Smooth muscle cell (in vitro differentiated cells): ENCODE measurements around the gene MYZAP. TPM values are rescaled to one million over a fixed set of nuclear protein-coding genes. Genes with fewer than 3 reads are reported as not detected.

Source experiments
- DNase-seq: peaks from one replicate; lab custom pipeline; 2025; ENCODE audit not compliant: unreplicated experiment; lab: John Stamatoyannopoulos, UW
- H2AFZ ChIP-seq: fragments of 200-600 bp; sonication (generic); 2 replicates; pipeline ENCODE4 v1.6.0; 2016; ENCODE audit warnings: antibody characterized with exemption, low read depth, mild to moderate bottlenecking
- H3F3A ChIP-seq: fragments of 200-600 bp; sonication (generic); 2 replicates; pipeline ENCODE4 v1.6.0; 2017; ENCODE audit warnings: antibody characterized with exemption, low read depth
- H3K27ac ChIP-seq: fragments of 200-600 bp; sonication (generic); 2 replicates; pipeline ENCODE4 v1.5.1; 2016; ENCODE audit warnings: low read depth, mild to moderate bottlenecking
- H3K27me3 ChIP-seq: fragments of 200-600 bp; sonication (generic); 2 replicates; pipeline ENCODE4 v1.6.1; 2016; ENCODE audit warnings: low read depth, mild to moderate bottlenecking
- H3K36me3 ChIP-seq: fragments of 200-600 bp; sonication (generic); 2 replicates; pipeline ENCODE4 v1.5.1; 2016; ENCODE audit warnings: low read depth
- H3K4me1 ChIP-seq: fragments of 200-600 bp; sonication (generic); 2 replicates; pipeline ENCODE4 v1.5.1; 2016; ENCODE audit warnings: low read depth
- H3K4me2 ChIP-seq: fragments of 200-600 bp; sonication (generic); 2 replicates; pipeline ENCODE4 v1.6.0; 2016; ENCODE audit warnings: mild to moderate bottlenecking
- H3K4me3 ChIP-seq: fragments of 200-600 bp; sonication (generic); 2 replicates; pipeline ENCODE4 v1.5.1; 2016; ENCODE audit warnings: mild to moderate bottlenecking
- H3K79me2 ChIP-seq: fragments of 200-600 bp; sonication (generic); 2 replicates; pipeline ENCODE4 v1.6.0; 2016; ENCODE audit warnings: low read depth, mild to moderate bottlenecking
- H3K9ac ChIP-seq: fragments of 200-600 bp; sonication (generic); 2 replicates; pipeline ENCODE4 v1.6.0; 2016; ENCODE audit warnings: low read depth
- H3K9me3 ChIP-seq: fragments of 200-600 bp; sonication (generic); replicated peaks from 2 replicates; pipeline ENCODE4 v1.5.1; 2016; ENCODE audit warnings: low read depth
- H4K20me1 ChIP-seq: fragments of 200-600 bp; sonication (generic); 2 replicates; pipeline ENCODE4 v1.6.0; 2016; ENCODE audit warnings: low read depth
- WGBS: methylation state at CpG from one replicate; pipeline ENCODE4 v1.1.7; 2016; ENCODE audit warnings: low lambda C conversion rate; 5-methylcytosine and 5-hydroxymethylcytosine counted together
- polyA plus RNA-seq: library from polyadenylated mRNA; unstranded; fragments of >200 nt; fragmentation: Nextera tagmentation; extraction: Ambion mirVana; gene quantifications from 2 replicates; pipeline ENCODE4 v1.2.1, GENCODE V29; 2016
- total RNA-seq: library from RNA; depleted of rRNA; stranded (reverse); fragments of >200 nt; gene quantifications from 2 replicates; pipeline ENCODE4 v1.2.3, GENCODE V29; 2014
- TF ChIP-seq, protein P1 (sequence below): fragments of 200-600 bp; sonication (generic); IDR thresholded peaks from 2 replicates; pipeline ENCODE4 v1.5.1; 2017; ENCODE audit warnings: borderline replicate concordance, mild to moderate bottlenecking, antibody characterized with exemption; ENCODE audit not compliant: insufficient read depth, poor library complexity, severe bottlenecking

MYZAP gene
- total and polyA plus RNA-seq, 2 experiments from 2014 or later = 0.09 to 0.65 TPM

- Histone ChIP-seq H3K4me1 (no peaks in the 10 kb centered on the region), H4K20me1 (no peaks in the 10 kb centered on the region), H3K27me3 (no peaks in the 10 kb centered on the region), H3K4me3 (peak overlapping the region; percentile 29), H3K79me2 (no peaks in the 10 kb centered on the region), H3K9me3 (no peaks in the 10 kb centered on the region), H3F3A (no peaks in the 10 kb centered on the region), H3K9ac (no peak overlapping the region), H3K4me2 (no peak overlapping the region), H3K36me3 (no peaks in the 10 kb centered on the region), H3K27ac (no peak overlapping the region), H2AFZ (no peak overlapping the region)
- DNase-seq = no peak
- TF ChIP-seq, protein P1, sequence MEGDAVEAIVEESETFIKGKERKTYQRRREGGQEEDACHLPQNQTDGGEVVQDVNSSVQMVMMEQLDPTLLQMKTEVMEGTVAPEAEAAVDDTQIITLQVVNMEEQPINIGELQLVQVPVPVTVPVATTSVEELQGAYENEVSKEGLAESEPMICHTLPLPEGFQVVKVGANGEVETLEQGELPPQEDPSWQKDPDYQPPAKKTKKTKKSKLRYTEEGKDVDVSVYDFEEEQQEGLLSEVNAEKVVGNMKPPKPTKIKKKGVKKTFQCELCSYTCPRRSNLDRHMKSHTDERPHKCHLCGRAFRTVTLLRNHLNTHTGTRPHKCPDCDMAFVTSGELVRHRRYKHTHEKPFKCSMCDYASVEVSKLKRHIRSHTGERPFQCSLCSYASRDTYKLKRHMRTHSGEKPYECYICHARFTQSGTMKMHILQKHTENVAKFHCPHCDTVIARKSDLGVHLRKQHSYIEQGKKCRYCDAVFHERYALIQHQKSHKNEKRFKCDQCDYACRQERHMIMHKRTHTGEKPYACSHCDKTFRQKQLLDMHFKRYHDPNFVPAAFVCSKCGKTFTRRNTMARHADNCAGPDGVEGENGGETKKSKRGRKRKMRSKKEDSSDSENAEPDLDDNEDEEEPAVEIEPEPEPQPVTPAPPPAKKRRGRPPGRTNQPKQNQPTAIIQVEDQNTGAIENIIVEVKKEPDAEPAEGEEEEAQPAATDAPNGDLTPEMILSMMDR = no peak
- 76% methylated on average over 10 of the region's 10 CpGs for WGBS
These were observed 7.6 kb downstream of the MYZAP start for GRCh38 chr15:57599296-57599810.

DNA sequence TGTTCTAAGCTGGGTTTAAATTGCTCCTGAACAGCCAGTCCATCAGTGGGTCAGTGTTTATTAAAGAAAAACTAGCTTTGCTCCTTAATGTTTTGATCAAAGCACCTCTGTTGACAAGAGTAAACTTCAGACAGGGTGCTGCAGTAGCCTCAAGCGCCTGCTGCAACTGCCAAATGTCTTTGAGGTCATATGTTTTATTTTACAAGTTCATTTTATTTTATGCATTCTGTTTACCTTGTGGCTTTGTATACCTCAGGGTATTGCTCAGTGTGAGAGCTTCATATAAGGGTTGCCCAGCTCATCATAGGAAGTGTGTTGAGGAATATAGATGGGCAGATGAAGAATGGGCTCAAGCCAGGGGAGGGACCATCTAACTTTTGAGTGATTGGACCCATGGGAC is 8.5 kb downstream of the MYZAP start:
- TF ChIP-seq, protein P1 = no peak
- no peaks in the 10 kb centered on the region for H4K20me1 ChIP-seq
- no peak for DNase-seq
- H3K27ac ChIP-seq = no peak overlapping the region
- H3K27me3 ChIP-seq = no peaks in the 10 kb centered on the region
- H3F3A ChIP-seq = no peaks in the 10 kb centered on the region
- 92% methylated on average over 1 of the region's 1 CpG for WGBS
- H3K4me1 ChIP-seq = no peaks in the 10 kb centered on the region
- peak overlapping the region; percentile 29 for H3K4me3 ChIP-seq
- no peaks in the 10 kb centered on the region for H3K79me2 ChIP-seq
- H2AFZ ChIP-seq = no peak overlapping the region
- no peaks in the 10 kb centered on the region for H3K36me3 ChIP-seq
- no peaks in the 10 kb centered on the region for H3K9me3 ChIP-seq
- no peak overlapping the region for H3K4me2 ChIP-seq
- no peak overlapping the region for H3K9ac ChIP-seq

DNA sequence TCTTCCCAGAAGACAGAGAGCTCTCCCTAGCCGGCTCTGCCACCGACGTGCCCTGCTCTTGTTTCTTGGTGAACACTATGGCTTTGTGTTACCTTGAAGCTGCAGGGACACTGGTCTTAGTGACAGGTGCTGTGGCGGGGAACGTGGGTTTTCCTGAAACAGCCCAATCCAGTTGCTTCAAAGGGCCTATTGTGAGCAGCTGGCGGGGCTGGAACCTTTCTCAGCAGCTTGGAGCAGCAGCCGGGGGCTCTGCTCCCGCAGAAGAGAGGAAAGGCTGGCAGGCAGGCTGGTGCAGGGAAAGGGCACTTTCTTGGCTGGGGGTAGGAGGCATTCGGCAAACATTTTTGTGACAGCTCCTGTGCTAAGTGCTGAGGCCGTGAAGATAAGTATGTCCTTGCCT is 12.8 kb downstream of the MYZAP start:
- Histone ChIP-seq H3K79me2 (no peaks in the 10 kb centered on the region), H3K4me1 (no peaks in the 10 kb centered on the region), H3F3A (no peaks in the 10 kb centered on the region), H3K4me3 (no peak overlapping the region), H2AFZ (no peak overlapping the region), H4K20me1 (no peaks in the 10 kb centered on the region), H3K9ac (no peak overlapping the region), H3K9me3 (no peaks in the 10 kb centered on the region), H3K4me2 (no peak overlapping the region), H3K27me3 (no peaks in the 10 kb centered on the region), H3K27ac (no peak overlapping the region), H3K36me3 (no peaks in the 10 kb centered on the region)
- no peak for DNase-seq
- TF ChIP-seq, protein P1 = no peak
- WGBS = 86% methylated on average over 10 of the region's 10 CpGs

DNA sequence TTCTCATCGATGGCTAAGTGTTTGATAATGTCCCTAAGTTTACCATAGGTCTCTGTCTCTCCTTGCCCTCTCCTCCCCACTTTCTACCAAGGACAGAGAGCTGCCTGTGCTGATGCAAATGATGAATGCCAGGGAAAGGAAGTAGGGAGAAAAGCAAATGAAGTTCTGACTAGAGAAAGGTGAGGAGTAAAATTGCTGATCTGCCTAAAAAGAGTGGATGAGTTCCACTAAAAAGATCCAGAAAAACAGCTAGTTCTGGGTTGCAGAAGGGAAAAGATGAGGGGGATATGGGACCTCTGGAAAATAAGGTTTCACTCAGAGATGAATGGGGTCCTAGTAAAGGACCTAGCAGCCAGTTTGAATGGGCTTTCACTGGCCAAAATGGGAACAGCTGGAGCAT is 13.8 kb downstream of the MYZAP start:
- Histone ChIP-seq H3K4me1 (no peaks in the 10 kb centered on the region), H3K9me3 (no peaks in the 10 kb centered on the region), H3K79me2 (no peaks in the 10 kb centered on the region), H4K20me1 (no peaks in the 10 kb centered on the region), H2AFZ (no peak overlapping the region), H3K4me3 (no peak overlapping the region), H3K36me3 (no peaks in the 10 kb centered on the region), H3K27me3 (no peaks in the 10 kb centered on the region), H3K27ac (no peak overlapping the region), H3F3A (no peaks in the 10 kb centered on the region), H3K9ac (no peak overlapping the region), H3K4me2 (no peak overlapping the region)
- WGBS = 80% methylated on average over 1 of the region's 1 CpG
- no peak for DNase-seq
- TF ChIP-seq, protein P1 = no peak
